ENCODE measurements around the gene EDIL3. TPM values are rescaled to one million over a fixed set of nuclear protein-coding genes. Genes with fewer than 3 reads are reported as not detected.

EDIL3 gene
- total and polyA plus RNA-seq, 4 donors: 8.3 to 66.0 (median 11.0) TPM

DNA sequence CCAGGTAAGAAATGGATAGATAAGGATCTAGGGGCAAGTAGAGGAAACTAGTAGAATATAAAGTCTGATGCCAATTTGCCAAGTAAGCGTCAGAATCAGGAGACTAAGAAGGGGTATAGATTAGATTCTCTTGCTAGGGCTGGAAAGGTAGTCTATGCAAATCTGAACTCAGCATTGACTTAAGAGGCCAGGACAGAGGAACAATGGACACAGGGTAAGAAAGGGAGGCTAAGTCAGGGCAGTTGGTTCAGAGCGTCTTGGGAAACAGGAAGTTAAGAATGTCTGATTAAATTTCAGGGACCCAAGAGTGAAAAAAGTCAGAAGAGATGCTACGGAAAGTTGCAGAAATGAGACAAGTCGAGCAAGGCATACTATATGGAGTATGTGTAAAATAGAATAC is 400.8 kb downstream of the EDIL3 start:
- TF ChIP-seq, protein P1, sequence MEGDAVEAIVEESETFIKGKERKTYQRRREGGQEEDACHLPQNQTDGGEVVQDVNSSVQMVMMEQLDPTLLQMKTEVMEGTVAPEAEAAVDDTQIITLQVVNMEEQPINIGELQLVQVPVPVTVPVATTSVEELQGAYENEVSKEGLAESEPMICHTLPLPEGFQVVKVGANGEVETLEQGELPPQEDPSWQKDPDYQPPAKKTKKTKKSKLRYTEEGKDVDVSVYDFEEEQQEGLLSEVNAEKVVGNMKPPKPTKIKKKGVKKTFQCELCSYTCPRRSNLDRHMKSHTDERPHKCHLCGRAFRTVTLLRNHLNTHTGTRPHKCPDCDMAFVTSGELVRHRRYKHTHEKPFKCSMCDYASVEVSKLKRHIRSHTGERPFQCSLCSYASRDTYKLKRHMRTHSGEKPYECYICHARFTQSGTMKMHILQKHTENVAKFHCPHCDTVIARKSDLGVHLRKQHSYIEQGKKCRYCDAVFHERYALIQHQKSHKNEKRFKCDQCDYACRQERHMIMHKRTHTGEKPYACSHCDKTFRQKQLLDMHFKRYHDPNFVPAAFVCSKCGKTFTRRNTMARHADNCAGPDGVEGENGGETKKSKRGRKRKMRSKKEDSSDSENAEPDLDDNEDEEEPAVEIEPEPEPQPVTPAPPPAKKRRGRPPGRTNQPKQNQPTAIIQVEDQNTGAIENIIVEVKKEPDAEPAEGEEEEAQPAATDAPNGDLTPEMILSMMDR (IDR thresholded peaks at IDR 0.05; ENCODE audit: control extremely low read depth, extremely low read depth): no peak
- no peak overlapping the region for H3K9ac ChIP-seq (ENCODE audit: insufficient read depth in 1 of 2, low read length in 2 of 2)
- H3K4me3 ChIP-seq: no peak overlapping the region
- no peak overlapping the region for H3K27ac ChIP-seq (ENCODE audit: low read depth in 1 of 2, low read length in 1 of 2)
- no peaks in the 10 kb centered on the region for H3K4me1 ChIP-seq (ENCODE audit: control insufficient read depth in 5 of 5, insufficient read depth in 5 of 5, low read length in 5 of 5)
- no peak for ATAC-seq (ENCODE audit: insufficient read depth, low FRiP score)
- 83 to 86% methylated on average over 4 of the region's 4 CpGs for WGBS, 2 donors
- no peaks in the 10 kb centered on the region for H3K9me3 ChIP-seq (ENCODE audit: control insufficient read depth in 4 of 4, insufficient read depth in 3 of 4, low read length in 3 of 4)
- no peaks in the 10 kb centered on the region for H3K27me3 ChIP-seq (ENCODE audit: control insufficient read depth in 3 of 3, insufficient read depth in 3 of 3, low read length in 2 of 3)
- no peaks in the 10 kb centered on the region for H3K36me3 ChIP-seq (ENCODE audit: control insufficient read depth in 4 of 4, insufficient read depth in 4 of 4, low read length in 4 of 4)
- no peak for DNase-seq

DNA sequence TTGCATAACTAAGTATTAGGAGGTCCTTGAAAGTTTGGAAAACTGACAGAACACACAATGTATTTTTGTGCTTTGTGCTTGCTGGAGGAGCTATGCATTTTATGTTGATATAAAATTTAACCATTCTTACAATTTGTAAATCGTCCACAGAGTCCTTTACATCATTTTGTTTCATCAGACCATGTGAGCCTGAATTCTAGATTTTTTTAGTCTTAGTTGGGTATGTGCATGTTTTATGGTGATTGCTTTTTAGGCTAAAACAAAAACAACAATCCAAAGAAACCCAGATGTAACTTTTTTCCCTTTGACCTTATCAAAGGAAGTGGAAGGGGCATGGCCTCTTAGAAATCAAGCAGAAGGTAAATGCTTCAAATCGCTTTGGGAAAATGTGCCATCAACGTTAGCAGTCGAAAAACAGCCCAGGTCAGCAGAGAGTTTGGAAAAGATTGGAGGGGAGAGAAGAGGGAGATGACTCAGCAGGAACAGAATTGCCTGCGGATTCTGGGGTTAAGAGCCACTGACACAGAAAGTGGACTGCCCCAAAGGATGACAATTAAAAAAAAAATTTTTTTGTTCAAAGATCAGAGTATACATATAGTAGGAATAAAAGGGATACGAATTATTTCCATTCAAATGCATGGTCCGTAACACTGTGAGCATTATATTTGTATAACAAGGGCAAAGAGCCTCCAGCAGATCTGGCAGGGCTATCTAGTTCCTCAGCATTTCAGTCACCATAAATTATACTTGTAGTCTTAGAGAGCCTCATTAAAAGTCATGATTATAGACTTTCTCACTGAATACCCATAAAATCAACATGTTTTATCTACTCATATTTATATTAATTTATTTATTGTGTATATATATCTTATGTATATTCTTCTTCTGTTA is 410.5 kb downstream of the EDIL3 start:
- no peak overlapping the region for H3K27ac ChIP-seq (ENCODE audit: low read depth in 1 of 2, low read length in 1 of 2)
- H3K36me3 ChIP-seq (ENCODE audit: control insufficient read depth in 4 of 4, insufficient read depth in 4 of 4, low read length in 4 of 4): no peaks in the 10 kb centered on the region
- no peaks in the 10 kb centered on the region for H3K9me3 ChIP-seq (ENCODE audit: control insufficient read depth in 4 of 4, insufficient read depth in 3 of 4, low read length in 3 of 4)
- no peak for ATAC-seq (ENCODE audit: insufficient read depth, low FRiP score)
- no peak overlapping the region for H3K9ac ChIP-seq (ENCODE audit: insufficient read depth in 1 of 2, low read length in 2 of 2)
- H3K27me3 ChIP-seq (ENCODE audit: control insufficient read depth in 3 of 3, insufficient read depth in 3 of 3, low read length in 2 of 3): no peaks in the 10 kb centered on the region
- no peak overlapping the region for H3K4me3 ChIP-seq
- 62 to 82% methylated on average over 7 of the region's 7 CpGs for WGBS, 2 donors
- H3K4me1 ChIP-seq (ENCODE audit: control insufficient read depth in 5 of 5, insufficient read depth in 5 of 5, low read length in 5 of 5): peaks cover 0 to 1% (median 0%) of the 10 kb centered on the region in 5 donors
- DNase-seq: no peak
- TF ChIP-seq, protein P1 (IDR thresholded peaks at IDR 0.05; ENCODE audit: control extremely low read depth, extremely low read depth): no peak

DNA sequence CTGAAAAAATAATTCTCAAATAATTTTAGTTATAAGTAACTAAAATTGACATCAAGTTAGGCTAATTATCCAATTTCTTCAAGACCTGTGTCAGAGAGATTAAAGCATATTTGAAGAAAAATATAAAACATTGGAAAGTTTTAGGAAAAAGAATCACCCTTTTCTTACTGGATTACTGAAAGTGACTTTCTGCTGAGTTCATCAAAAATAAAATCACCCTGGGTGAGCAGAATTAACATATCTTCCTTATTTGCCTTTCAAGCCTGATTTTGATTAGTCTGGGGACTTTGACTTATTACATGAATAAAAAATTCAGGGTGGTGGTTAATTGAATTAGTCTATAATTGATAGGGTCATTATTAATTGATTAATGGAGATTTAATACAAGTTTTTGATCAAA is 411.8 kb downstream of the EDIL3 start:
- Histone ChIP-seq H3K9ac (ENCODE audit: insufficient read depth in 1 of 2, low read length in 2 of 2) (no peak overlapping the region), H3K9me3 (ENCODE audit: control insufficient read depth in 4 of 4, insufficient read depth in 3 of 4, low read length in 3 of 4) (no peaks in the 10 kb centered on the region), H3K36me3 (ENCODE audit: control insufficient read depth in 4 of 4, insufficient read depth in 4 of 4, low read length in 4 of 4) (no peaks in the 10 kb centered on the region), H3K4me1 (ENCODE audit: control insufficient read depth in 5 of 5, insufficient read depth in 5 of 5, low read length in 5 of 5) (peaks cover 0 to 1% (median 0%) of the 10 kb centered on the region in 5 donors), H3K27ac (ENCODE audit: low read depth in 1 of 2, low read length in 1 of 2) (no peak overlapping the region), H3K27me3 (ENCODE audit: control insufficient read depth in 3 of 3, insufficient read depth in 3 of 3, low read length in 2 of 3) (no peaks in the 10 kb centered on the region), H3K4me3 (no peak overlapping the region)
- TF ChIP-seq, protein P1 (IDR thresholded peaks at IDR 0.05; ENCODE audit: control extremely low read depth, extremely low read depth): no peak
- DNase-seq (no peak), ATAC-seq (ENCODE audit: insufficient read depth, low FRiP score) (no peak)

All from lung (tissue), 12 donors.